Activated T-cell treated with anti-CD3 and anti-CD28 coated beads, Interleukin-2, amount 50 U/mL, for 24 hours (primary cell): ENCODE measurements around the gene SSTR3.

ENCODE experiments used
- DNase-seq: peaks from one replicate; pipeline ENCODE4 v3.0.0-alpha.2; 2020
- H3K27ac Mint-ChIP-seq: 2 replicates; pipeline ENCODE4 v1.8.0; 2020; ENCODE audit warnings: mild to moderate bottlenecking, mixed read lengths
- H3K27me3 Mint-ChIP-seq: 2 replicates; pipeline ENCODE4 v1.8.0; 2020; ENCODE audit warnings: mixed read lengths
- H3K36me3 Mint-ChIP-seq: 2 replicates; pipeline ENCODE4 v1.8.0; 2020; ENCODE audit warnings: low read depth, mixed read lengths
- H3K4me1 Mint-ChIP-seq: 2 replicates; pipeline ENCODE4 v1.8.0; 2020; ENCODE audit warnings: low read depth, mixed read lengths
- H3K4me3 Mint-ChIP-seq: 2 replicates; pipeline ENCODE4 v1.8.0; 2020; ENCODE audit warnings: mild to moderate bottlenecking, moderate library complexity, mixed read lengths
- H3K9me3 Mint-ChIP-seq: 2 replicates; pipeline ENCODE4 v1.8.0; 2020; ENCODE audit warnings: mixed read lengths

The SSTR3 gene

GRCh38 chr22:37248251-37248650 is 36.0 kb upstream of the SSTR3 start:
- H3K4me1 Mint-ChIP-seq, result peaks cover 26% of the 10 kb centered on the region
- no peaks in the 10 kb centered on the region for H3K27me3 Mint-ChIP-seq
- H3K4me3 Mint-ChIP-seq, result no peak overlapping the region
- peaks cover 8% of the 10 kb centered on the region for H3K36me3 Mint-ChIP-seq
- H3K9me3 Mint-ChIP-seq, result no peaks in the 10 kb centered on the region
- DNase-seq, result no peak
- peak overlapping the region; percentile 41 for H3K27ac Mint-ChIP-seq

DNA sequence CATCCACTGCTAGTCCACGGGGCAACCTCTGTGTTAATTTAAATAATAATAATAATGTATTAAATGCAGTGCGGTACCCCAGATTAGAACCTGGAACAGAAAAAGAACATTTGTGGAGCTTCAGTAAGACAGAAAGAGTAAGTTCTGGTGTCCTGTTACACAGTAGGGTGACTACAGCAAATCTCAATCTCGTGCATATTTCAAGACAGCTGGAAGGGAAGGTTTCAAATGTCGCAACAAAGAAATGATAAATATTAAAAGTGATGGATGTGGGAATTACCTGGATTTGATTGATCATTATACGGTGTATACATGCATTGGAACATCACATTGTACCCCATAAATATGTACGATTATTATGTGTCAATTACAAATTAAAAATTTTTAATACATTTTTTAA is 33.5 kb upstream of the SSTR3 start:
- peaks cover 33% of the 10 kb centered on the region for H3K36me3 Mint-ChIP-seq
- H3K27me3 Mint-ChIP-seq, result no peaks in the 10 kb centered on the region
- no peaks in the 10 kb centered on the region for H3K9me3 Mint-ChIP-seq
- H3K4me3 Mint-ChIP-seq, result no peak overlapping the region
- no peak for DNase-seq
- H3K27ac Mint-ChIP-seq, result no peak overlapping the region
- peaks cover 41% of the 10 kb centered on the region for H3K4me1 Mint-ChIP-seq

- Mint-ChIP-seq H3K36me3 (peaks cover 40% of the 10 kb centered on the region), H3K4me3 (peak overlapping the region; percentile 98), H3K4me1 (peaks cover 47% of the 10 kb centered on the region), H3K27ac (peak overlapping the region; percentile 98), H3K27me3 (no peaks in the 10 kb centered on the region), H3K9me3 (no peaks in the 10 kb centered on the region)
- DNase-seq, result peak; percentile 49
Measured at GRCh38 chr22:37244922-37245722, 32.8 kb upstream of the SSTR3 start.

DNA sequence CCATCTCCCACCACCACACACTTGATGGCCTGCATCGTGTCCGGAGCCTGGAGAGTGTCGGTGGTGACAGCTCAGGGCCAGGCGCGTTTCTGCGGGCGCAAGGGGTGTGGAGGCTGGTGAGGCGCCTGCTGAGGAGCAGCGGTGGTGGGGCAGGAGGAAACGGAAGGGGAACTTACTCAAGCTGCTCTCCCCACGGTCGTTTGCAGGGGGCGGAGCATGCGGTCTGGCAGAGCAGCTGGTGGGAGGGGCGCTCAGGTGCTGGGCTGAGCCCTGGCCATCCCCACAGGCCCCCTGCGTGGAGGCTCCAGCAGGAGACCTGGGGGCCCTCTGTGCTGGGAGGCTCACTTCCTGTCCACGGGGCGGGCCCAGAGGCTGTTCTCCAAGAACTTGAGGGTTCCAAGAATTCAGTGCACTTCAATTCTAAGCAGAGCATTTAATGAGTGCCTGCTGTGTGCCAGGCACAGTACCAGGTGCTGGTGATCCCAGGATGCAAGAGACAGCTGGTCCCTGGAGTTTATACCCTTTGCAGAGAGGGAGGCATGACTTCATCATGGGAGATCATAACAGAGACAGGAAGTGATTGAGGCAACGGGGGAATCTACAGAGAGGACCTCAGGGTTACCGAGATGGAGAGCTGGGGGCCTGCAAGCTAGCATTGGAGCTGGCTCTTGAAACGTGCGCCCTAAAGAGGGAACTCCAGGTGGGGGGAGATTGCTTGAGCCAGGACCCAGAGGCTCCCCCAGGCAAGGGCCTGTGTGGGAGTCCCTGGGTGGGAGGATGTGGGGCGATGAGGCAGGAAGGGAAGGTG is 32.0 kb upstream of the SSTR3 start, which contains the start of gene RAC2:
Gene RAC2 (minus strand): TSS at position 156 of the 808 bp plus-strand sequence. CDS start 121 bp downstream, at position 35.
- peak within 1 kb of the TSS; percentile 98 for H3K27ac Mint-ChIP-seq
- peak; percentile 94 for DNase-seq
- peak within 1 kb of the TSS; percentile 98 for H3K4me3 Mint-ChIP-seq
- no peaks in the 10 kb centered on the region for H3K27me3 Mint-ChIP-seq
- peaks cover 48% of the 10 kb centered on the region for H3K36me3 Mint-ChIP-seq
- no peaks in the 10 kb centered on the region for H3K9me3 Mint-ChIP-seq
- peaks cover 53% of the 10 kb centered on the region for H3K4me1 Mint-ChIP-seq

DNA sequence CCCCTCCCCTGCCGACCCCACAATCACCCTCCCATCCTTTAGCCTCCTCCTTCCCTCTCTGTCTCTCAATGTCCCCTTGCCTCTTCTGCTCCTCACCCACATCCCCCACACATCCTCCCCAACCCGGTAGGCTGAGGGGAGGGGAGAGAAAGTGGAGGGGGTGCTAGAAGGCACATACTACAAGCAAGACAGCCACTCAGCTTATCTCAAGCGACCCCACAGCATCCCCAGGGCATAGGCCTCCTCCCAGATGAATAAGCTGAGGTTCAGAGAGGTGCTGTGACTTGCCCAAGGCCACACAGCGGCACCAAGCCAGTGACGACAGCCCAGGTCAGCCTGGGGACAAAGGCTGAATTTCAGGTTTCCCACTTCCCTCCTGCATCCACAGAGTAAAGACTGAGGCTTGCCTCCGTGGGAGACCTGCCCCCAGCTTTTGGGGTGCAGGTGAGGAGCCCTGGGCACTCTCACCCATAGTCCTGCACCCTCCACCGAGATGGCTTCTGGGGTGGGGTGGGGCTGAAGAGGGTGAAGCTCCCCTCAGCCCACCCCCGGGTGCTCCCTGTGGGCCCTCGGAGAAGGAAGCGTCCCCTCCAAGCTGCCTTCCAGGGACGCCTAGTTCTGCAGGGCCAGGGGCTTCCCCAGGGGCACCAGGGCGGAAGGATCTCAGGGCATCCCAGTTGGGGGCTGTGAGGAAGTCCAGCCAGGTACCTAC is 31.3 kb upstream of the SSTR3 start:
- peak; percentile 54 for DNase-seq
- H3K36me3 Mint-ChIP-seq, result peaks cover 55% of the 10 kb centered on the region
- H3K9me3 Mint-ChIP-seq, result no peaks in the 10 kb centered on the region
- peaks cover 58% of the 10 kb centered on the region for H3K4me1 Mint-ChIP-seq
- no peaks in the 10 kb centered on the region for H3K27me3 Mint-ChIP-seq
- peak overlapping the region; percentile 98 for H3K4me3 Mint-ChIP-seq
- H3K27ac Mint-ChIP-seq, result peak overlapping the region; percentile 98

- Mint-ChIP-seq H3K4me1 (peaks cover 61% of the 10 kb centered on the region), H3K9me3 (no peaks in the 10 kb centered on the region), H3K27me3 (no peaks in the 10 kb centered on the region), H3K36me3 (peaks cover 66% of the 10 kb centered on the region), H3K4me3 (peak overlapping the region; percentile 98), H3K27ac (peak overlapping the region; percentile 98)
- DNase-seq, result peak; percentile 88
Measured at GRCh38 chr22:37242395-37242918, 30.2 kb upstream of the SSTR3 start.

GRCh38 chr22:37241351-37242142 is 29.3 kb upstream of the SSTR3 start:
- peak overlapping the region; percentile 98 for H3K4me3 Mint-ChIP-seq
- H3K36me3 Mint-ChIP-seq, result peaks cover 75% of the 10 kb centered on the region
- DNase-seq, result peak; percentile 70
- no peaks in the 10 kb centered on the region for H3K9me3 Mint-ChIP-seq
- H3K27me3 Mint-ChIP-seq, result no peaks in the 10 kb centered on the region
- peaks cover 69% of the 10 kb centered on the region for H3K4me1 Mint-ChIP-seq
- peak overlapping the region; percentile 98 for H3K27ac Mint-ChIP-seq

- no peaks in the 10 kb centered on the region for H3K27me3 Mint-ChIP-seq
- peaks cover 75% of the 10 kb centered on the region for H3K4me1 Mint-ChIP-seq
- peaks cover 81% of the 10 kb centered on the region for H3K36me3 Mint-ChIP-seq
- peak overlapping the region; percentile 98 for H3K27ac Mint-ChIP-seq
- H3K4me3 Mint-ChIP-seq, result peak overlapping the region; percentile 98
- no peaks in the 10 kb centered on the region for H3K9me3 Mint-ChIP-seq
- no peak for DNase-seq
Measured at GRCh38 chr22:37240941-37241320, 28.7 kb upstream of the SSTR3 start.

DNA sequence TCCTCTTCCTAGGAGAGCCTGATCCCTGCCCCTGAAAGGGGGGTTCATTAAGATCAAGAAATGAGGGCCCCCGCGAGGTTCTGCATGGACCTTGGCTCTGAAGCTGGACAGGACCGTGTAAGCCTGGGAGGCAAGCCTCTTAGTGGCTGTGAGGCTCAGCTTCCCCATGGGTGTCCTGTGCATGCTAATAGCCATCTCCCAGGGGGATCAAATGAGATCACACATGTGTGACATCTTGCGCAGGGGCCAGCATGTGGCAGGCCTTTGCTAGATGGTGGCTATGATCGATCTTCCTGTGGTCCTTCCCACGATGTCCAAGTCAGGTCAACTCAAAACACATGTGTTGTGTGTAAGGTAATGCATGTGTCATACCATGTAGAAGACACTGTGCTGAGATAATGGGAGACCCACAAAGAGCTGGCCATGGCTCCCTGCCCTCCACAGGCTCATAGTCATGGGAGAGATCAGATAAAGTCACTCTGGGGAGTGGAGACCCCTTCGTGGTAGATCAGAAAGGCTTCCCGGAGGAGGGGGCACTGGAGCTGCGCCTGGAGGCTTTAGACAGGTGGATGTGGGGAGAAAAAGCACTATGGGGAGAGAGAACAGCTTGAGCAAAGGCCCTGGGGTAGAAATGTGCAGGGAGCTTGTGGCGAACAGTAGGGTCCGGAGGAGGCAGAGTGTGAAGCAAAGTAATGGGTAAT is 28.1 kb upstream of the SSTR3 start:
- peaks cover 79% of the 10 kb centered on the region for H3K4me1 Mint-ChIP-seq
- peak overlapping the region; percentile 98 for H3K27ac Mint-ChIP-seq
- H3K27me3 Mint-ChIP-seq, result no peaks in the 10 kb centered on the region
- H3K9me3 Mint-ChIP-seq, result no peaks in the 10 kb centered on the region
- peak; percentile 39 for DNase-seq
- H3K4me3 Mint-ChIP-seq, result peak overlapping the region; percentile 98
- H3K36me3 Mint-ChIP-seq, result peaks cover 86% of the 10 kb centered on the region

GRCh38 chr22:37239336-37240239 is 27.3 kb upstream of the SSTR3 start:
- peaks cover 94% of the 10 kb centered on the region for H3K36me3 Mint-ChIP-seq

DNA sequence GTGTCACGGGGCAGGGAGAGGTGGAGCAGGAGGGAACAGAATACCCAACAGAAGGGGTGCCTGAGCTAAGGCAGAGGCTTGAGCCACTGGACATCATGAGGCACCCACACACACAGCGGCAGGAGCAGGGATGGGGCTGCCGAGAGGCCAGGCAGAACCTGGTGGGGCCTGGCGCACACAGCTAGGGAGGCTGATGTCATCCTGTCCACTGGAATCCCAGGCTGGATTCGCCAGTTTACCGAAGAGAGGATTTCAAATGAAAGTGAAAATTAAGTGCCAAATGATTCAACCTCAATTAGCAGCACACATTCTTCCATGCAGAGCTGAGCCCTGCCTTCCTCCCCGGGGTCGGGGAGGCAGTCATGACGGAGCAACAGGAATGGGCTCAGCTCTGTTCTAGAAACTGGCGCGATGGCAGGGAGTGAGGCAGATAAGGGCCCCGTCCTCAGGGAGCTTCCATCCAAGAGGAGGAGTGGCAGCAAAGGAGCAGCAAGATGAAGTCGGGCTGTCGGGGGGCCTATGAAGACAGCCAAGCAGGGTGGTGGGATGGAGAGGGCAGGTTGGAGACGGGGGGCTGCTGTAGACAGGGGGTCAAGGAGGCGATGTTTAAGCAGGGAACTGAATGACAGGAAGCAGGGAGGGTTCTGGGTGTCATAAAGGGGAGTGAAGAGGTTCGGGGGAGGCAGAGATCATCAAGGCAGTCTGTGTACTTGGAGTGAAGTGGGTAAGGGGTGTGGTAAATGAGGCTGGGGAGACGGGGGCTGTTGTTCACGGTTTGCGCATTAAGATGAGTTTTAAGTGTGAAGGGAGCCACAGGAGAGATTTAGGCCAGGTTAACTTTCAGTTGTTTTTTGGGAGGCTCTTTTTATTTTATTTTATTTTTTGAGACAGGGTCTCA is 25.3 kb upstream of the SSTR3 start:
- Mint-ChIP-seq H3K36me3 (peaks cover 99% of the 10 kb centered on the region), H3K4me1 (peaks cover 94% of the 10 kb centered on the region), H3K27ac (peak overlapping the region; percentile 98), H3K9me3 (no peaks in the 10 kb centered on the region), H3K4me3 (peak overlapping the region; percentile 98), H3K27me3 (no peaks in the 10 kb centered on the region)
- peak; percentile 52 for DNase-seq

More at GRCh38 chr22:37239336-37240239, 27.3 kb upstream of the SSTR3 start:
- peak overlapping the region; percentile 98 for H3K4me3 Mint-ChIP-seq
- H3K4me1 Mint-ChIP-seq, result peaks cover 79% of the 10 kb centered on the region
- H3K9me3 Mint-ChIP-seq, result no peaks in the 10 kb centered on the region
- no peaks in the 10 kb centered on the region for H3K27me3 Mint-ChIP-seq
- DNase-seq, result peak; percentile 41
- peak overlapping the region; percentile 98 for H3K27ac Mint-ChIP-seq
